ENCODE data around the gene SPINK9. TPM values are rescaled to one million over a fixed set of nuclear protein-coding genes. Genes with fewer than 3 reads are reported as not detected.

The SPINK9 gene
- total RNA-seq, 1 experiment from 2014 or later: not detected

DNA sequence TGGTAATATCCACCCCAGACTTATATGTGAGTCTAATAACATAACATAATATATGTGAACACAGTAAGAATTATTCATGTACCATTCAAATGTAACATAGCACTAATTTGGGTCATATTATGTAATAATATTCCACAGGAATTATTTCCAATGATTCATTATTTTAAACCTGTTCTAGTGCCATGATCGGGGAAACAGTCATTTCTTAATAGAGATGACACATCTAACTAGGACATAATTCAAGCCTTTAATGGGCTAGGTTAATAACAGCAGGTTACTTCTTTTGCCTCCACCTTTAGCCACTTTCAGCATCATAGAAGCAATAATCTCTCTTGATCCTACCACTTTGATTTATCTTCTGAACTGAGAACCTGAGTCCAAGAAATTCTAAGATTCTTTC, 12.3 kb downstream of the SPINK9 start:
- in situ Hi-C loops (cut with HindIII; ENCODE audit: low pct_unique_long_range_greater_than_20kb, low sequenced_read_pairs): no loop called here
- no peak for DNase-seq (ENCODE audit: low read depth, low spot score)

DNA sequence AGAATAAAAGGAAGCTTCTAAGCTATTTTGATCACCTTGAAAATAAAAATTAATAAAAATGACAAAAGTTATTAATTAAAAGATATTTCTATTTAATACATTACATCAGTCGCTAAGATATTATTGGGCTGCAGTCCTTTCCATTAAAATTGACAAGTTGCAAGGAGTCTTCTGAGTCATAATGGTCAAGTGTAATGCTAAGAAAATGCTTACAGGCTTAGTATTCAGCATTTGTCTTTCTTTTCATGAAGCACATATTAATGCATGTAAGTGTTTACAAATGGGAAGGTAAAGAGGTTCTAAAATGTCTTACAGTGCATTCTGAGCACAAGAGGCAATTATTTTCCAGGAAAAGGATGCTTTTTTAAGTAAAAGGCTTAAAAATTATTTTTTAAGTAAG, 17.3 kb downstream of the SPINK9 start:
- in situ Hi-C loops (cut with HindIII; ENCODE audit: low pct_unique_long_range_greater_than_20kb, low sequenced_read_pairs): no loop called here
- DNase-seq (ENCODE audit: low read depth, low spot score): no peak

- no peak for DNase-seq (ENCODE audit: low read depth, low spot score)
- in situ Hi-C loops (cut with HindIII; ENCODE audit: low pct_unique_long_range_greater_than_20kb, low sequenced_read_pairs): no loop called here
These were observed 18.3 kb downstream of the SPINK9 start for GRCh38 chr5:148353634-148354033.

- DNase-seq (ENCODE audit: low read depth, low spot score): no peak
- in situ Hi-C loops (cut with HindIII; ENCODE audit: low pct_unique_long_range_greater_than_20kb, low sequenced_read_pairs): no loop called here
These were observed 29.0 kb downstream of the SPINK9 start for GRCh38 chr5:148364343-148364742.

- DNase-seq (ENCODE audit: low read depth, low spot score): no peak
- in situ Hi-C loops (cut with HindIII; ENCODE audit: low pct_unique_long_range_greater_than_20kb, low sequenced_read_pairs): no loop called here
These were observed 32.9 kb downstream of the SPINK9 start for GRCh38 chr5:148368299-148368698.

GRCh38 chr5:148372166-148372725, 36.9 kb downstream of the SPINK9 start:
- no peak for DNase-seq (ENCODE audit: low read depth, low spot score)
- in situ Hi-C loops (cut with HindIII; ENCODE audit: low pct_unique_long_range_greater_than_20kb, low sequenced_read_pairs): no loop called here

DNA sequence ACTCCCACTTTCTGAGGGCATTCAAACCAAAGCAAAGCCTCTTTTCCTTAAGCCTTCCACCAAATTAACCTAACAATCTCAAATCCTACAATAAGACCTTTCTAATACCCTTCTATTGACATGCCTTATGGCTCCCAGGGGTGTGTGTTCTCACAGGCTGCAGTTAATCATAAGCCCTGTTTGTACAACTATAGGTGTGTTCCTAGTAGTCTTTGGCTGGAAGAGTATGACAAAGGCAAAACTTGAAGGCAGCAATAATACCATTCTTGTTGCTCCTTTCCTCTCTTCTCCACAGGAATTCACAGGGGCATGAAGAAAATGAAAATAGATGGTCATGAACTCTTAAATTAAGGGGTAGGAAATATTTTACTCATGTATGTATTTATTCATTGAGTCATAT, 37.5 kb downstream of the SPINK9 start:
- peak; percentile 6 for DNase-seq (ENCODE audit: low read depth, low spot score)
- in situ Hi-C loops (cut with HindIII; ENCODE audit: low pct_unique_long_range_greater_than_20kb, low sequenced_read_pairs): no loop called here

GRCh38 chr5:148374690-148375360, 39.5 kb downstream of the SPINK9 start:
- peak; percentile 95 for DNase-seq (ENCODE audit: low read depth, low spot score)
- in situ Hi-C loops (cut with HindIII; ENCODE audit: low pct_unique_long_range_greater_than_20kb, low sequenced_read_pairs): no loop called here

DNA sequence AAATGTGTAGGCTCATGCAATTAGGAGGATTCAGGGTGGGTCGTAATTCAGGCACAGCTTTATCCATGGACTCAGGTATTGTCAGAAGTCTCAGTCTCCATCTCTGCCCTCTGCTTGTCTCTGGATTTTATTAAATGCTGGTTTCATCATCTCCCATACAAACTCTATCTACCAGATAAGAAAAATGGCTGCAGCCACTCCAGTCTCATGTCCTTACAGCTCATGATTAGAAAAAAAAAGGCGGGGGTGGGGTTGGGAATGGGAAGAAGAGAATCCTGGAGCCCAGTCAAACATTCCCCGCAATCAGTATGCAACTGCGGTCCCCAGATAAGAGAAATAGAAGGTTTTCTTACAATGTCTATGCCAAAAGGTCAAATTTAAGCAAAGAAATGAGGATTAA, 40.8 kb downstream of the SPINK9 start:
- DNase-seq (ENCODE audit: low read depth, low spot score): no peak
- in situ Hi-C loops (cut with HindIII; ENCODE audit: low pct_unique_long_range_greater_than_20kb, low sequenced_read_pairs): no loop called here

GRCh38 chr5:148378670-148379069, 43.3 kb downstream of the SPINK9 start:
- DNase-seq (ENCODE audit: low read depth, low spot score): no peak
- in situ Hi-C loops (cut with HindIII; ENCODE audit: low pct_unique_long_range_greater_than_20kb, low sequenced_read_pairs): no loop called here

GRCh38 chr5:148379340-148379739, 44.0 kb downstream of the SPINK9 start:
- in situ Hi-C loops (cut with HindIII; ENCODE audit: low pct_unique_long_range_greater_than_20kb, low sequenced_read_pairs): no loop called here
- no peak for DNase-seq (ENCODE audit: low read depth, low spot score)

GRCh38 chr5:148381906-148382305, 46.5 kb downstream of the SPINK9 start:
- in situ Hi-C loops (cut with HindIII; ENCODE audit: low pct_unique_long_range_greater_than_20kb, low sequenced_read_pairs): no loop called here
- DNase-seq (ENCODE audit: low read depth, low spot score): no peak

DNA sequence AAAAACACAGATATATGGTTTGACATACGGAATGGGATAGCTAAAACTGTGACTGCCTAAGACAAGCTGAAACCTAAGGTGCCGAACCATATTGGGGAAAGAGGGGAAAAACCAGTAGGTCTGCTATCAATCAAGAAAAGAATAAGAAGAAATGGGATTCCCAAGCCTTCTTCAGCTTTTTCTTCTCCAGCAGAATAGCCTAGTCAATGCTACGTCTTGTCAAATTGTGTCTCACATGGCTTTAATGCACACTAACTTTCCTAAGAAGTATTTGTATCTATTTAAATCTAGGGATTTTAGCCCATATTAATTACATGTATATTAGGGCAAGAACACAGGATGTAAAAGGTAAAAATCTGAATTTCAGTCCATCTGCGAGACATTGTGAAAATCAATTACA, 47.6 kb downstream of the SPINK9 start:
- in situ Hi-C loops (cut with HindIII; ENCODE audit: low pct_unique_long_range_greater_than_20kb, low sequenced_read_pairs): no loop called here
- no peak for DNase-seq (ENCODE audit: low read depth, low spot score)

GRCh38 chr5:148383564-148384379, 48.4 kb downstream of the SPINK9 start, which contains the start of gene FBXO38:
Gene FBXO38, plus strand, starts transcription at chr5:148383958. Its CDS starts 10,819 bp downstream, at chr5:148394777.
- DNase-seq (ENCODE audit: low read depth, low spot score): peak; percentile 97
- in situ Hi-C loops (cut with HindIII; ENCODE audit: low pct_unique_long_range_greater_than_20kb, low sequenced_read_pairs): no loop called here

GRCh38 chr5:148384380-148384737, 49.0 kb downstream of the SPINK9 start:
- in situ Hi-C loops (cut with HindIII; ENCODE audit: low pct_unique_long_range_greater_than_20kb, low sequenced_read_pairs): no loop called here
- DNase-seq (ENCODE audit: low read depth, low spot score): no peak

GRCh38 chr5:148385094-148385493, 49.7 kb downstream of the SPINK9 start:
- in situ Hi-C loops (cut with HindIII; ENCODE audit: low pct_unique_long_range_greater_than_20kb, low sequenced_read_pairs): no loop called here
- DNase-seq (ENCODE audit: low read depth, low spot score): no peak

GRCh38 chr5:148386041-148386440, 50.7 kb downstream of the SPINK9 start:
- no peak for DNase-seq (ENCODE audit: low read depth, low spot score)
- in situ Hi-C loops (cut with HindIII; ENCODE audit: low pct_unique_long_range_greater_than_20kb, low sequenced_read_pairs): no loop called here

DNA sequence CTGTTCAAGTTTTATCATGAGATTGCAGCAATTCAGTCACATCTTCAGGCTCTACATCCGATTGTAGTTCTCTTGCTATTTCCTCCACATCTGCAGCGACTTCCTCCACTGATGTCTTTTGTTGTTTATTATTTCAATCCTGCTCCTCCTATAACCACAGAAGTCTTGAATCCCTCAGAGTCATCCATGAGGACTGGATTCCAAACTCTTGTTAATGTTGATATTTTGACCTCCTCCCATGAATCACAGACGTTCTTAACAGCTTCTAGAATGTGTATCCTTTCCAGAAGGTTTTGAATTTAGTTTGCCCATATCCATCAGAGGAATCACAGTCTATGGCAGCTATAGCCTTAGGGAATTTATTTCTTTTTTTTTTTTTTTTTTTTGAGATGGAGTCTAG, 52.0 kb downstream of the SPINK9 start:
- in situ Hi-C loops (cut with HindIII; ENCODE audit: low pct_unique_long_range_greater_than_20kb, low sequenced_read_pairs): no loop called here
- no peak for DNase-seq (ENCODE audit: low read depth, low spot score)

GRCh38 chr5:148388696-148389095, 53.3 kb downstream of the SPINK9 start:
- in situ Hi-C loops (cut with HindIII; ENCODE audit: low pct_unique_long_range_greater_than_20kb, low sequenced_read_pairs): no loop called here

More at GRCh38 chr5:148388696-148389095, 53.3 kb downstream of the SPINK9 start:
- no peak for DNase-seq (ENCODE audit: low read depth, low spot score)

Data from SK-MEL-5 (cell line).